IPS DF 4.7 (cell line): ENCODE measurements around the gene SNRPN.
"Not testable (repeated sequence)": the region's sequence is repeated elsewhere in the genome, so short reads cannot be mapped to it uniquely, and the experiment has no call there.

ENCODE experiments used
- DNase-seq: peaks from one replicate; pipeline ENCODE4 v3.0.0-alpha.2; 2013; ENCODE audit warnings: low spot score; ENCODE audit errors: extremely low read depth

Gene SNRPN

GRCh38 chr15:24966364-24967103, 11.7 kb downstream of the SNRPN start:
- no peak for DNase-seq

DNA sequence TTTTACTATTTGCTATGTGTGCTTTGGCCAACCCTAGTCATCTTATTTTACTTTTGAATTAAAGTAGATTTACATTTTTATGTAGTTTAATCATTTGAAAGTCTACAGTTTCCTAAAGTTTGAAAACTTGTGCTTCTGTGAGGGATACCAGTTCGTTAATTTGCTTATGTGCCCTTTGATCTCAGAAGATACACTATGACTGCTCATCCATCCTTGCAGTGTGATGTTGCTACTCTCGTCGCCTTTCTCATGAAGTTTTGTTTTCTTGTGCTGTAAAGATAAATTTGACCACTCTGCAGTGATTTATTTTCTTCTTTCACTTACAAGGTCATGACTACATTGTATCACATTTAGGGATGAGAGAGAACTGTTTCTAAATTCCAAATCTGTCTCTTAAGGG, 16.3 kb downstream of the SNRPN start:
- DNase-seq: no peak

- no peak for DNase-seq
Measured at GRCh38 chr15:24971772-24972171, 17.0 kb downstream of the SNRPN start.

DNA sequence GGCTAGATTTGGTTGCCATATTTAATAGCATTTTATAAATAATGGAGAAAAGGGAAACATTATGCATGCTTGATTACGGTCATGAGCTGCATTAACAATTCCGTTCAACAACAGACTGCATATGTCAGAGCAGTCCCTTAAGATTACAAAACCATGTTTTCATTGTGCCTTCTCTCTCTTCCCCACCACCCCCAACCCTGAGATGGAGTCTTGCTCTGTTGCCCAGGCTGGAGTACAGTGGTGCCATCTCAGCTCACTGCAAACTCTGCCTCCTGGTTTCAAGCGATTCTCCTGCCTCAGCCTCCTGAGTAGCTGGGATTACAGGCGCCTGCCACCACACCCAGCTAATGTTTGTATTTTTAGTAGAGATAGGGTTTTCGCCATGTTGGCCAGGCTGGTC, 17.9 kb downstream of the SNRPN start:
- DNase-seq: not testable (repeated sequence)

- no peak for DNase-seq
Measured at GRCh38 chr15:24976932-24977331, 22.1 kb downstream of the SNRPN start.

GRCh38 chr15:24977686-24978085, 22.9 kb downstream of the SNRPN start:
- no peak for DNase-seq

- DNase-seq: no peak
Measured at GRCh38 chr15:24985224-24985623, 30.4 kb downstream of the SNRPN start.

DNA sequence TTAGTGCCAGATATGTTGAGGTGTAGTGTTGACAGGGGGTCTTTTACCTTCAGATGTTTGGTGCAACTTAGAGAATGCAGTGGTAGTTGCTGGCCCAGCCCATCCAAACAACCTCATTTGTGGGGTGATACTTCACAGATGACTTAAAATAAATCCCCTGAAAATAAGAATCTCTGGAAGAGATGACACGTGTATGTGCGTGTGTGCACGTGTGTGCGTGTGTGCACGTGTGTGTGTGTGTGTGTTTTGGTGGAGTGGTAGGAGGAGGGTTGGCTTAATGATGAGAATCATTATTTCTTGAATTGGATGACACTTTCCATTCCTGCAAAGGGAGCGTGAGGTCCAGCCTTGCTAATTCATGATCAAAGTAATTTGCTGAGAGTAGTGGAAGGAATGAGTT, 31.9 kb downstream of the SNRPN start:
- no peak for DNase-seq

- no peak for DNase-seq
Measured at GRCh38 chr15:25019434-25019833, 64.6 kb downstream of the SNRPN start.

GRCh38 chr15:25022233-25022632, 67.4 kb downstream of the SNRPN start:
- DNase-seq: no peak
